Measurements from ENCODE around the gene SH3RF3. TPM values are rescaled to one million over a fixed set of nuclear protein-coding genes. Genes with fewer than 3 reads are reported as not detected.

SH3RF3 gene
- total RNA-seq, 1 donor from 2014 or later = 0.28 TPM

DNA sequence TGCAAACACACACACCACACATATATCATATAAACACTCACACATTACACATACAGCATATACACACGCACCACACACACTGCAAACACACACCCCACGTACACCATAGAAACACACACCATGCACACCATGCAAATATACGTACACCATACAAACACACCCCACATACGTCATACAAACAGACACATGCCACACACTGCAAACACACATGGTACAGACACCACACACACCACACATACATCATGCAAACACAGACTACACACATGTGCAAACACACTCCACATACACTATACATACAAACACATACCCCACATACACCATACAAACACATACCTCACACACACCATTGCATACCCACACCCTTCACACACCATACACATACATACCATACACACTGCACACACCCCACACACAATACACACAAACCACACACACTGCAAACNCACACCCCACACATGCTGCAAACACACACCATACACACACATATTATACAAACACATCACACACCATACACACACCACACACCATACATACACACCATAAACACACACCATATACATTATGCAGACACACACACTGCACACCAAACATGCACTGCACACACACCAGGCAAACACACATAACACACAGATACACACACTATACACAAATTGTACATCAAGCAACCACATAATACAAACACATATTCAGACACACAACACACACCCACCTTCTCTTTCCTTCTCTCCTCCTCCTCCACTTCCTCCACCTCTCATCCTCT, 364.4 kb downstream of the SH3RF3 start:
- peaks cover 7% of the 10 kb centered on the region for H3K36me3 Mint-ChIP-seq

DNA sequence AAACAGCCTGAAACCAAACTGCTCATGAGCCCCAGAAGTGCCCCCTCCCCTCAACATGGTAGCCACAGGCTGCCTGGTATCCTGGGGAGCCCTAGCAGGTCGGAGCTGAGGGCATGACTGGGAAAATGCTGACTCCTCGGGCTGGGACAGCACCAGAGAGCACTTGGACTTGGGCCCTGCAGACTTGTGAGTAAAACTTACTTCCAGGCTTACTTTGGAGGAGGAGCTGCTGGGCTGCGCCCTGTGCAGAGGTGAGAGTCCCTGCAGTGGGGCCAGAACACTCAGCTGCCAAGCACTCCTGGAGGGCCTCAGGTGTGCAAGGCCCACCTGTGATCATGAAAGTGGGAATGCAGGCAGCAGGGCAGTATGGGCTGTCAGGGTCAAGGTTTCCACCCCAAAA, 365.3 kb downstream of the SH3RF3 start:
- Histone ChIP-seq H2AFZ (replicated peaks) (no peak overlapping the region), H4K20me1 (ENCODE audit: low read depth) (no peaks in the 10 kb centered on the region), H3K27ac (no peak overlapping the region), H3K4me2 (no peak overlapping the region), H3K4me1 (no peaks in the 10 kb centered on the region), H3K9me3 (ENCODE audit: low read depth) (no peaks in the 10 kb centered on the region), H3K27me3 (no peaks in the 10 kb centered on the region), H3F3A (ENCODE audit: low read depth) (no peaks in the 10 kb centered on the region), H3K9ac (no peak overlapping the region), H3K4me3 (no peak overlapping the region), H3K36me3 (no peaks in the 10 kb centered on the region), H3K79me2 (ENCODE audit: low read depth) (no peaks in the 10 kb centered on the region)
- DNase-seq (ENCODE audit: low spot score) = no peak
- H3K4me1 Mint-ChIP-seq = peaks cover 18% of the 10 kb centered on the region
- peaks cover 6% of the 10 kb centered on the region for H3K36me3 Mint-ChIP-seq
- TF ChIP-seq EZH2phosphoT487 (IDR thresholded peaks at IDR 0.05) (no peak), EZH2 (IDR thresholded peaks at IDR 0.05) (no peak)
- TF ChIP-seq, protein P1, sequence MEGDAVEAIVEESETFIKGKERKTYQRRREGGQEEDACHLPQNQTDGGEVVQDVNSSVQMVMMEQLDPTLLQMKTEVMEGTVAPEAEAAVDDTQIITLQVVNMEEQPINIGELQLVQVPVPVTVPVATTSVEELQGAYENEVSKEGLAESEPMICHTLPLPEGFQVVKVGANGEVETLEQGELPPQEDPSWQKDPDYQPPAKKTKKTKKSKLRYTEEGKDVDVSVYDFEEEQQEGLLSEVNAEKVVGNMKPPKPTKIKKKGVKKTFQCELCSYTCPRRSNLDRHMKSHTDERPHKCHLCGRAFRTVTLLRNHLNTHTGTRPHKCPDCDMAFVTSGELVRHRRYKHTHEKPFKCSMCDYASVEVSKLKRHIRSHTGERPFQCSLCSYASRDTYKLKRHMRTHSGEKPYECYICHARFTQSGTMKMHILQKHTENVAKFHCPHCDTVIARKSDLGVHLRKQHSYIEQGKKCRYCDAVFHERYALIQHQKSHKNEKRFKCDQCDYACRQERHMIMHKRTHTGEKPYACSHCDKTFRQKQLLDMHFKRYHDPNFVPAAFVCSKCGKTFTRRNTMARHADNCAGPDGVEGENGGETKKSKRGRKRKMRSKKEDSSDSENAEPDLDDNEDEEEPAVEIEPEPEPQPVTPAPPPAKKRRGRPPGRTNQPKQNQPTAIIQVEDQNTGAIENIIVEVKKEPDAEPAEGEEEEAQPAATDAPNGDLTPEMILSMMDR (IDR thresholded peaks at IDR 0.05) = no peak
- H3K27ac Mint-ChIP-seq = no peak overlapping the region
- H3K27me3 Mint-ChIP-seq (ENCODE audit: insufficient read depth, low read depth) = peaks cover 2% of the 10 kb centered on the region
- no peak overlapping the region for H3K4me3 Mint-ChIP-seq
- H3K9me3 Mint-ChIP-seq = no peaks in the 10 kb centered on the region

More for the DNA sequence above, 364.4 kb downstream of the SH3RF3 start:
- Histone ChIP-seq H3K36me3 (no peaks in the 10 kb centered on the region), H3F3A (ENCODE audit: low read depth) (no peaks in the 10 kb centered on the region), H3K9ac (no peak overlapping the region), H3K27me3 (no peaks in the 10 kb centered on the region), H3K4me2 (no peak overlapping the region), H3K4me1 (no peaks in the 10 kb centered on the region), H3K79me2 (ENCODE audit: low read depth) (no peaks in the 10 kb centered on the region), H2AFZ (replicated peaks) (no peak overlapping the region), H3K4me3 (no peak overlapping the region), H4K20me1 (ENCODE audit: low read depth) (no peaks in the 10 kb centered on the region), H3K9me3 (ENCODE audit: low read depth) (no peaks in the 10 kb centered on the region), H3K27ac (no peak overlapping the region)
- Mint-ChIP-seq H3K4me3 (no peak overlapping the region), H3K9me3 (no peaks in the 10 kb centered on the region), H3K27me3 (ENCODE audit: insufficient read depth, low read depth) (peaks cover 2% of the 10 kb centered on the region), H3K27ac (no peak overlapping the region), H3K4me1 (peaks cover 14% of the 10 kb centered on the region)
- no peak for TF ChIP-seq EZH2 (IDR thresholded peaks at IDR 0.05)
- TF ChIP-seq, protein P1 (IDR thresholded peaks at IDR 0.05) = no peak
- TF ChIP-seq EZH2phosphoT487 (IDR thresholded peaks at IDR 0.05) = no peak
- DNase-seq (ENCODE audit: low spot score) = no peak

DNA sequence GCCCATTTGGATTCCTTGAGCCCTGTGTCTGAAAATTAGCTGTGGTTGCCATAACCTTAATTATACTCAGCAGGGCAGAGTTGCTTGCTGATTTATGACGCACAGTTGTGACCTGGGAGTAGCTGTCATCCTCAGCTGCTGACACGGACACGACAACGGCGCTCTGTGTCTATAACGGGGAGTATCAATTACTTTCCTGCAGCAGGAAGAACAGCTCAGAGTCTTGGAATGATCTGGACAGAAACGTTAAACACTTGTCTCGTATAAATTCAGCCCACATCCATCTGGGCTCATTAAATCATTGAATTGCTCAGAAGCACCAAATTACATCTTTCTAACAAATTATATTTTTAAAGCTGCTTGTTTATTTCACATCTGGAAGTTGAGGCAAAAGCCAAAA, 368.5 kb downstream of the SH3RF3 start:
- no peak overlapping the region for H2AFZ ChIP-seq (replicated peaks)
- H3K4me1 ChIP-seq = no peaks in the 10 kb centered on the region
- TF ChIP-seq, protein P1 (IDR thresholded peaks at IDR 0.05) = no peak
- no peak for TF ChIP-seq EZH2 (IDR thresholded peaks at IDR 0.05)
- no peak for TF ChIP-seq EZH2phosphoT487 (IDR thresholded peaks at IDR 0.05)
- H3K36me3 Mint-ChIP-seq = peaks cover 7% of the 10 kb centered on the region
- H3K9ac ChIP-seq = no peak overlapping the region
- DNase-seq (ENCODE audit: low spot score) = no peak
- no peaks in the 10 kb centered on the region for H3K9me3 Mint-ChIP-seq
- no peaks in the 10 kb centered on the region for H3K79me2 ChIP-seq (ENCODE audit: low read depth)
- no peak overlapping the region for H3K4me2 ChIP-seq
- no peaks in the 10 kb centered on the region for H3F3A ChIP-seq (ENCODE audit: low read depth)
- no peak overlapping the region for H3K4me3 ChIP-seq
- H4K20me1 ChIP-seq (ENCODE audit: low read depth) = no peaks in the 10 kb centered on the region
- H3K4me3 Mint-ChIP-seq = no peak overlapping the region
- no peaks in the 10 kb centered on the region for H3K9me3 ChIP-seq (ENCODE audit: low read depth)
- no peaks in the 10 kb centered on the region for H3K36me3 ChIP-seq
- H3K27me3 ChIP-seq = no peaks in the 10 kb centered on the region
- H3K4me1 Mint-ChIP-seq = peaks cover 29% of the 10 kb centered on the region
- no peak overlapping the region for H3K27ac ChIP-seq
- H3K27ac Mint-ChIP-seq = no peak overlapping the region
- no peaks in the 10 kb centered on the region for H3K27me3 Mint-ChIP-seq (ENCODE audit: insufficient read depth, low read depth)
